HepG2 (cell line): ENCODE data around the gene ENAH. TPM values are rescaled to one million over a fixed set of nuclear protein-coding genes. Genes with fewer than 3 reads are reported as not detected.

ENCODE experiments used
- ARNTL ChIP-seq: sonication (generic); formaldehyde crosslinking; IDR thresholded peaks from 2 replicates; pipeline ENCODE4 v1.4.0; 2020; ENCODE audit warnings: mild to moderate bottlenecking, missing genetic modification reagents
- CENPX ChIP-seq: sonication (generic); formaldehyde crosslinking; IDR thresholded peaks from 2 replicates; pipeline ENCODE4 v1.9.0; 2021; ENCODE audit warnings: mild to moderate bottlenecking, missing genetic modification reagents, moderate library complexity
- CERS6 ChIP-seq: sonication (generic); formaldehyde crosslinking; IDR thresholded peaks from 2 replicates; pipeline ENCODE4 v1.5.0; 2020; ENCODE audit warnings: missing genetic modification reagents
- DNMT1 ChIP-seq: sonication (generic); formaldehyde crosslinking; IDR thresholded peaks from 2 replicates; pipeline ENCODE4 v1.5.1; 2020; ENCODE audit warnings: mild to moderate bottlenecking, missing genetic modification reagents
- MATR3 ChIP-seq: sonication (generic); formaldehyde crosslinking; IDR thresholded peaks from 2 replicates; pipeline ENCODE4 v1.4.0; 2020; ENCODE audit warnings: missing genetic modification reagents
- MBNL3 ChIP-seq: fragments of 250-450 bp; sonication (Bioruptor Pico); conservative IDR thresholded peaks from 2 replicates; pipeline ENCODE4 v1.8.0; 2022; ENCODE audit warnings: mild to moderate bottlenecking, inconsistent platforms
- MXD4 ChIP-seq: IDR thresholded peaks from 2 replicates; pipeline ENCODE4 v1.6.1; 2016; ENCODE audit warnings: mild to moderate bottlenecking, missing biosample characterization, missing genetic modification reagents
- SCMH1 ChIP-seq: sonication (generic); formaldehyde crosslinking; IDR thresholded peaks from 2 replicates; pipeline ENCODE4 v1.9.0; 2021; ENCODE audit warnings: missing genetic modification reagents, mild to moderate bottlenecking, borderline replicate concordance
- TCF7L2 ChIP-seq: IDR thresholded peaks from 2 replicates; pipeline ENCODE4 v1.6.1; 2011; ENCODE audit warnings: mild to moderate bottlenecking, low read depth, low read length, moderate library complexity
- ZBTB49 ChIP-seq: sonication (generic); formaldehyde crosslinking; IDR thresholded peaks from 2 replicates; pipeline ENCODE4 v1.4.0; 2020; ENCODE audit warnings: missing genetic modification reagents, borderline replicate concordance
- ZC3H4 ChIP-seq: sonication (generic); formaldehyde crosslinking; IDR thresholded peaks from 2 replicates; pipeline ENCODE4 v1.4.0; 2020; ENCODE audit warnings: missing genetic modification reagents, borderline replicate concordance
- ZNF142 ChIP-seq: sonication (generic); formaldehyde crosslinking; IDR thresholded peaks from 2 replicates; pipeline ENCODE4 v1.4.0; 2020; ENCODE audit warnings: missing genetic modification reagents
- ZNF17 ChIP-seq: sonication (generic); formaldehyde crosslinking; IDR thresholded peaks from 2 replicates; pipeline ENCODE4 v1.5.0; 2020; ENCODE audit warnings: mild to moderate bottlenecking, missing genetic modification reagents
- ZNF501 ChIP-seq: sonication (generic); formaldehyde crosslinking; IDR thresholded peaks from 2 replicates; pipeline ENCODE4 v1.5.1; 2020; ENCODE audit warnings: mild to moderate bottlenecking, moderate library complexity, missing genetic modification reagents
- polyA plus RNA-seq, 8 experiments: library from polyadenylated mRNA; depleted of rRNA in 3 of 8; stranded (reverse) in 7 of 8; unstranded in 1 of 8; fragments of >200 nt; fragmentation: Illumina TruSeq in 4 of 8; extraction: Trizol in 4 of 8; gene quantifications; 2 replicates each; pipeline versions ENCODE4 v1.2.1 to v1.2.3, GENCODE V29; 2011 to 2016; ENCODE audit warnings: low read depth in 4 of 8, missing spikeins in 1 of 8, mixed read lengths in 1 of 8; ENCODE audit not compliant: insufficient read depth in 1 of 8
- total RNA-seq, 5 experiments: library from RNA; depleted of rRNA; stranded (reverse); fragments of >200 nt; fragmentation: Illumina TruSeq; extraction: Trizol; gene quantifications; 2 replicates each; pipeline ENCODE4 v1.2.3, GENCODE V29; 2016; ENCODE audit warnings: low read depth in 1 of 5
- TF ChIP-seq, protein P1 (sequence below): sonication (generic); formaldehyde crosslinking; IDR thresholded peaks from 2 replicates; pipeline ENCODE4 v1.8.1; 2023; ENCODE audit warnings: missing genetic modification reagents, inconsistent platforms, borderline replicate concordance
- TF ChIP-seq, protein P2 (sequence below): sonication (generic); formaldehyde crosslinking; IDR thresholded peaks from 2 replicates; pipeline ENCODE4 v1.5.0; 2020; ENCODE audit warnings: mild to moderate bottlenecking, missing genetic modification reagents

The ENAH gene
- total and polyA plus RNA-seq, 2 of the 13 experiments (the other 11 are each of a cell fraction or from before 2014, with no cell fraction given) = 22.1 to 58.3 TPM

GRCh38 chr1:225474986-225475820 lies 177.7 kb downstream of the ENAH start (continued):
- TF ChIP-seq ZC3H4 (CRISPR knock-in tag) (no peak), ZNF501 (peak; percentile 93), MBNL3 (no peak), SCMH1 (no peak), ARNTL (CRISPR knock-in tag) (0 out of 2 replicates have a peak, but pooled peaks have one; percentile 46), ZNF142 (CRISPR knock-in tag) (peak; percentile 58; the same call in 1 of the 2 replicates), CENPX (CRISPR knock-in tag) (no peak), DNMT1 (CRISPR knock-in tag) (peak; percentile 80; the same call in 1 of the 2 replicates), ZBTB49 (CRISPR knock-in tag) (no peak), MXD4 (CRISPR knock-in tag) (peak; percentile 65), CERS6 (CRISPR knock-in tag) (no peak), MATR3 (CRISPR knock-in tag) (no peak), ZNF17 (CRISPR knock-in tag) (0 out of 2 replicates have a peak, but pooled peaks have one; percentile 70), TCF7L2 (no peak)
- TF ChIP-seq, protein P1, sequence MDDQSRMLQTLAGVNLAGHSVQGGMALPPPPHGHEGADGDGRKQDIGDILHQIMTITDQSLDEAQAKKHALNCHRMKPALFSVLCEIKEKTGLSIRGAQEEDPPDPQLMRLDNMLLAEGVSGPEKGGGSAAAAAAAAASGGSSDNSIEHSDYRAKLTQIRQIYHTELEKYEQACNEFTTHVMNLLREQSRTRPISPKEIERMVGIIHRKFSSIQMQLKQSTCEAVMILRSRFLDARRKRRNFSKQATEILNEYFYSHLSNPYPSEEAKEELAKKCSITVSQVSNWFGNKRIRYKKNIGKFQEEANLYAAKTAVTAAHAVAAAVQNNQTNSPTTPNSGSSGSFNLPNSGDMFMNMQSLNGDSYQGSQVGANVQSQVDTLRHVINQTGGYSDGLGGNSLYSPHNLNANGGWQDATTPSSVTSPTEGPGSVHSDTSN (CRISPR knock-in tag) = no peak
- TF ChIP-seq, protein P2, sequence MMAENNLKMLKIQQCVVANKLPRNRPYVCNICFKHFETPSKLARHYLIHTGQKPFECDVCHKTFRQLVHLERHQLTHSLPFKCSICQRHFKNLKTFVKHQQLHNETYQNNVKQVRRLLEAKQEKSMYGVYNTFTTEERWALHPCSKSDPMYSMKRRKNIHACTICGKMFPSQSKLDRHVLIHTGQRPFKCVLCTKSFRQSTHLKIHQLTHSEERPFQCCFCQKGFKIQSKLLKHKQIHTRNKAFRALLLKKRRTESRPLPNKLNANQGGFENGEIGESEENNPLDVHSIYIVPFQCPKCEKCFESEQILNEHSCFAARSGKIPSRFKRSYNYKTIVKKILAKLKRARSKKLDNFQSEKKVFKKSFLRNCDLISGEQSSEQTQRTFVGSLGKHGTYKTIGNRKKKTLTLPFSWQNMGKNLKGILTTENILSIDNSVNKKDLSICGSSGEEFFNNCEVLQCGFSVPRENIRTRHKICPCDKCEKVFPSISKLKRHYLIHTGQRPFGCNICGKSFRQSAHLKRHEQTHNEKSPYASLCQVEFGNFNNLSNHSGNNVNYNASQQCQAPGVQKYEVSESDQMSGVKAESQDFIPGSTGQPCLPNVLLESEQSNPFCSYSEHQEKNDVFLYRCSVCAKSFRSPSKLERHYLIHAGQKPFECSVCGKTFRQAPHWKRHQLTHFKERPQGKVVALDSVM = peak; percentile 63; the same call in 1 of the 2 replicates
